GM18520 (cell line): ENCODE measurements around the gene PLAAT1.
A peak's percentile ranks its signal among the peaks of the same experiment; 100 is the strongest.

Experiments used
- ATAC-seq: cut with Tn5 transposase; IDR thresholded peaks from one replicate; pipeline ENCODE4 v1.9.1; 2021; ENCODE audit not compliant: unreplicated experiment

The PLAAT1 gene

GRCh38 chr3:193240850-193241706, at the start of gene PLAAT1:
Gene PLAAT1, plus strand, starts transcription at chr3:193241222. Its CDS starts 14,429 bp downstream, at chr3:193255651.
- ATAC-seq = peak; percentile 55

GRCh38 chr3:193194371-193194770, 46.7 kb upstream of the PLAAT1 start:
- no peak for ATAC-seq

- no peak for ATAC-seq
Measured at GRCh38 chr3:193196746-193197145, 44.3 kb upstream of the PLAAT1 start.

GRCh38 chr3:193207290-193208273, 33.4 kb upstream of the PLAAT1 start:
- ATAC-seq = no peak

- no peak for ATAC-seq
Measured at GRCh38 chr3:193210618-193211017, 30.4 kb upstream of the PLAAT1 start.

GRCh38 chr3:193211173-193211572, 29.8 kb upstream of the PLAAT1 start:
- ATAC-seq = no peak

- ATAC-seq = no peak
Measured at GRCh38 chr3:193211984-193212383, 29.0 kb upstream of the PLAAT1 start.

- no peak for ATAC-seq
Measured at GRCh38 chr3:193212844-193213243, 28.2 kb upstream of the PLAAT1 start.

GRCh38 chr3:193214445-193214844, 26.6 kb upstream of the PLAAT1 start:
- ATAC-seq = no peak

- no peak for ATAC-seq
Measured at GRCh38 chr3:193225302-193226125, 15.5 kb upstream of the PLAAT1 start.

- ATAC-seq = no peak
Measured at GRCh38 chr3:193228206-193228605, 12.8 kb upstream of the PLAAT1 start.

GRCh38 chr3:193229851-193230420, 11.1 kb upstream of the PLAAT1 start:
- no peak for ATAC-seq

GRCh38 chr3:193230610-193231009, 10.4 kb upstream of the PLAAT1 start:
- ATAC-seq = no peak

GRCh38 chr3:193231201-193231600, 9.8 kb upstream of the PLAAT1 start:
- ATAC-seq = no peak

- ATAC-seq = no peak
Measured at GRCh38 chr3:193236599-193236998, 4.4 kb upstream of the PLAAT1 start.

GRCh38 chr3:193237030-193237429, 4.0 kb upstream of the PLAAT1 start:
- ATAC-seq = no peak

- no peak for ATAC-seq
Measured at GRCh38 chr3:193240436-193240849, 579 bp upstream of the PLAAT1 start.

- ATAC-seq = no peak
Measured at GRCh38 chr3:193241716-193242115, 694 bp downstream of the PLAAT1 start.

GRCh38 chr3:193243571-193243970, 2.5 kb downstream of the PLAAT1 start:
- ATAC-seq = no peak

- no peak for ATAC-seq
Measured at GRCh38 chr3:193248848-193249468, 7.9 kb downstream of the PLAAT1 start.
